K562 (cell line): ENCODE results near the gene TMEM11. TPM values are rescaled to one million over a fixed set of nuclear protein-coding genes. Genes with fewer than 3 reads are reported as not detected.

Experiments
- ATAC-seq: fragments of 200-7000 bp; cut with Tn5 transposase; 3 replicates; pipeline ENCODE4 v1.9.1; 2020; ENCODE audit warnings: moderate library complexity
- BruUV-seq: library from RNA; stranded (reverse); fragments of 400-500 nt; replicated peaks from 2 replicates; lab custom pipeline; 2021; lab: Mats Ljungman, UMichigan
- CTCF ChIA-PET: fragments of 300-600 bp; formaldehyde crosslinking; extraction: SDS; loops from one replicate; lab custom pipeline; 2021; ENCODE audit warnings: low intra/inter-chr PET ratio; lab: Yijun Ruan, JAX
- POLR2A ChIA-PET: fragments of 300-600, 350-650 bp; sonication (Branson Sonifier 250); formaldehyde crosslinking; extraction: SDS; loops from one replicate; lab custom pipeline; 2021; ENCODE audit warnings: antibody characterized with exemption, inconsistent platforms; lab: Yijun Ruan, JAX
- DNase-seq, 4 experiments: peaks; one replicate each; pipeline versions ENCODE4 v3.0.0 to v3.0.0-alpha.2; 2011 to 2018; ENCODE audit warnings: low spot score in 3 of 4, mixed read lengths in 3 of 4; ENCODE audit errors: extremely low read depth in 1 of 4
- FAIRE-seq: peaks from 2 replicates; lab custom pipeline; 2011; peaks lifted over from hg19 to GRCh38; lab: Jason Lieb, UNC
- H2AFZ ChIP-seq: 2 replicates; pipeline ENCODE4 v1.6.0; 2011; ENCODE audit warnings: low read depth, low read length, control low read depth, inconsistent platforms
- H3K27ac ChIP-seq: fragments of 200-600 bp; 3 replicates; pipeline ENCODE4 v1.8.0; 2011; ENCODE audit warnings: low read depth, mild to moderate bottlenecking, control low read depth, inconsistent platforms, low read length, moderate library complexity, mixed read lengths; ENCODE audit errors: extremely low read depth
- H3K27me3 ChIP-seq, 2 experiments: fragments of 300-600 bp in 1 of 2; 2 replicates in 1 of 2; 3 replicates in 1 of 2; pipeline versions ENCODE4 v1.6.0 to v1.8.0; 2011; ENCODE audit warnings: inconsistent platforms in 2 of 2, low read length in 2 of 2, mild to moderate bottlenecking in 1 of 2, mixed read lengths in 1 of 2, moderate library complexity in 1 of 2; ENCODE audit not compliant: control insufficient read depth in 2 of 2, insufficient read depth in 2 of 2
- H3K36me3 ChIP-seq: fragments of 300-600 bp; 3 replicates; pipeline ENCODE4 v1.8.0; 2011; ENCODE audit warnings: mild to moderate bottlenecking, low read length, inconsistent platforms; ENCODE audit not compliant: control insufficient read depth, insufficient read depth
- H3K4me1 ChIP-seq, 2 experiments: fragments of 200-600 bp in 1 of 2; replicated peaks in 1 of 2; 2 replicates in 1 of 2; 3 replicates in 1 of 2; pipeline versions ENCODE4 v1.5.1 to v1.8.0; 2011; ENCODE audit warnings: inconsistent platforms in 2 of 2, low read length in 2 of 2, mild to moderate bottlenecking in 1 of 2, mixed read lengths in 1 of 2, moderate library complexity in 1 of 2; ENCODE audit not compliant: control insufficient read depth in 2 of 2, insufficient read depth in 2 of 2
- H3K4me2 ChIP-seq: 2 replicates; pipeline ENCODE4 v1.6.1; 2011; ENCODE audit warnings: low read length, control low read depth, inconsistent platforms, mixed read lengths; ENCODE audit not compliant: insufficient read depth
- H3K4me3 ChIP-seq: fragments of 200-600 bp; sonication (generic), shearing (Covaris generic); 2 replicates; pipeline ENCODE4 v1.5.1; 2016; ENCODE audit warnings: control low read depth, inconsistent platforms
- H3K79me2 ChIP-seq: fragments of 200-600 bp; 3 replicates; pipeline ENCODE4 v1.8.0; 2011; ENCODE audit warnings: low read length, inconsistent platforms; ENCODE audit not compliant: control insufficient read depth, insufficient read depth
- H3K9ac ChIP-seq, 2 experiments: 2 replicates each; pipeline versions ENCODE4 v1.6.0 to v1.6.1; 2011; ENCODE audit warnings: low read depth in 2 of 2, low read length in 2 of 2, control low read depth in 1 of 2, inconsistent platforms in 1 of 2, mild to moderate bottlenecking in 1 of 2, mixed read lengths in 1 of 2; ENCODE audit not compliant: insufficient read depth in 1 of 2
- H3K9me1 ChIP-seq: one replicate; pipeline ENCODE4 v1.6.0; 2011; ENCODE audit warnings: inconsistent platforms, mild to moderate bottlenecking, low read length, moderate library complexity; ENCODE audit not compliant: control insufficient read depth, insufficient read depth
- H3K9me3 ChIP-seq: replicated peaks from 2 replicates; pipeline ENCODE4 v1.5.1; 2011; ENCODE audit warnings: low read depth, low read length, inconsistent platforms; ENCODE audit not compliant: control insufficient read depth, insufficient read depth
- H4K20me1 ChIP-seq: replicated peaks from 2 replicates; pipeline ENCODE4 v1.6.1; 2011; ENCODE audit warnings: low read length, inconsistent platforms, mixed read lengths; ENCODE audit not compliant: control insufficient read depth, insufficient read depth
- CBFA2T2 ChIP-seq: fragments of 450-650 bp; conservative IDR thresholded peaks from 2 replicates; pipeline ENCODE4 v1.6.1; 2017; ENCODE audit warnings: mild to moderate bottlenecking
- CEBPB ChIP-seq: fragments of 450-650 bp; IDR thresholded peaks from 2 replicates; pipeline ENCODE4 v1.6.1; 2016; ENCODE audit warnings: missing genetic modification characterization, missing compliant biosample characterization
- FOXM1 ChIP-seq, 2 experiments: fragments of 450-650 bp in 1 of 2; sonication (generic) in 1 of 2; formaldehyde crosslinking in 1 of 2; IDR thresholded peaks; 2 replicates each; pipeline versions ENCODE4 v1.6.1 to v1.9.0; 2017 to 2022; ENCODE audit warnings: low read depth in 2 of 2, mild to moderate bottlenecking in 2 of 2, missing genetic modification reagents in 1 of 2, moderate library complexity in 1 of 2
- MYNN ChIP-seq, 2 experiments: sonication (generic); formaldehyde crosslinking in 1 of 2; IDR thresholded peaks; 2 replicates each; pipeline versions ENCODE4 v1.5.0 to v1.6.1; 2016 to 2020; ENCODE audit warnings: antibody characterized with exemption in 1 of 2, missing genetic modification reagents in 1 of 2
- SETDB1 ChIP-seq: IDR thresholded peaks from one replicate; pipeline ENCODE4 v1.6.1; 2012; ENCODE audit warnings: low read length, control low read depth, inconsistent platforms
- TAL1 ChIP-seq: fragments of 450-650 bp; IDR thresholded peaks from 2 replicates; pipeline ENCODE4 v1.6.1; 2016; ENCODE audit warnings: mild to moderate bottlenecking
- ZNF354B ChIP-seq: fragments of 250-450 bp; sonication (Bioruptor Pico); IDR thresholded peaks from 2 replicates; pipeline ENCODE4 v1.4.0; 2020
- ZNF445 ChIP-seq: fragments of 250-450 bp; sonication (Bioruptor Pico); IDR thresholded peaks from 2 replicates; pipeline ENCODE4 v1.4.0; 2020; ENCODE audit warnings: low read depth, mild to moderate bottlenecking, moderate library complexity
- ZNF707 ChIP-seq: fragments of 250-450 bp; sonication (Bioruptor Pico); conservative IDR thresholded peaks from 2 replicates; pipeline ENCODE4 v1.8.0; 2022; ENCODE audit warnings: inconsistent platforms, mild to moderate bottlenecking, moderate library complexity
- WGBS: fragments of 100-300 bp; shearing (Covaris generic); methylation state at CpG from one replicate; pipeline ENCODE4 v1.1.6; 2016; ENCODE audit warnings: low coverage, mixed read lengths; ENCODE audit not compliant: insufficient coverage; ENCODE audit errors: missing lambda C conversion rate; 5-methylcytosine and 5-hydroxymethylcytosine counted together
- in situ Hi-C: fragments of 300-500 bp; cut with MboI; formaldehyde crosslinking; loops from 4 replicates; pipeline ENCODE4 v1.15.0; 2018; ENCODE audit warnings: inconsistent platforms, mixed read lengths
- intact Hi-C: fragments of 100-400 bp; cut with micrococcal nuclease; formaldehyde crosslinking; loops from 2 replicates; pipeline ENCODE4 v1.14.2; 2022
- polyA plus RNA-seq, 8 experiments: library from polyadenylated mRNA; depleted of rRNA in 4 of 8; stranded (reverse) in 5 of 8; unstranded in 3 of 8; fragments of >200 nt; fragmentation: Nextera tagmentation in 2 of 8; fragmentation: Illumina TruSeq in 1 of 8; extraction: Ambion mirVana in 2 of 8; extraction: Trizol in 1 of 8; gene quantifications; 2 replicates each; pipeline versions ENCODE4 v1.2.1 to v1.2.3, GENCODE V29; 2011 to 2014; ENCODE audit warnings: inconsistent platforms in 1 of 8, missing spikeins in 1 of 8
- total RNA-seq, 7 experiments: library from RNA; depleted of rRNA in 6 of 7; stranded (reverse); fragments of >200 nt in 6 of 7; fragmentation: Illumina TruSeq in 2 of 7; extraction: Trizol in 2 of 7; gene quantifications; 2 replicates each; pipeline versions ENCODE4 v1.2.1 to v1.2.3, GENCODE V29; 2011 to 2021; ENCODE audit warnings: low replicate concordance in 1 of 7
- TF ChIP-seq, protein P1 (sequence below): fragments of 450-650 bp; formaldehyde crosslinking; IDR thresholded peaks from 2 replicates; pipeline ENCODE4 v1.4.0; 2022; ENCODE audit warnings: missing genetic modification characterization
- TF ChIP-seq, protein P2 (sequence below): sonication (generic); formaldehyde crosslinking; IDR thresholded peaks from 2 replicates; pipeline ENCODE4 v1.4.0; 2020; ENCODE audit warnings: mild to moderate bottlenecking, missing genetic modification reagents

The TMEM11 gene
- total and polyA plus RNA-seq, 9 of the 15 experiments (the other 6 are each of a cell fraction or from before 2014, with no cell fraction given) = 12.0 to 40.7 (median 30.0) TPM

DNA sequence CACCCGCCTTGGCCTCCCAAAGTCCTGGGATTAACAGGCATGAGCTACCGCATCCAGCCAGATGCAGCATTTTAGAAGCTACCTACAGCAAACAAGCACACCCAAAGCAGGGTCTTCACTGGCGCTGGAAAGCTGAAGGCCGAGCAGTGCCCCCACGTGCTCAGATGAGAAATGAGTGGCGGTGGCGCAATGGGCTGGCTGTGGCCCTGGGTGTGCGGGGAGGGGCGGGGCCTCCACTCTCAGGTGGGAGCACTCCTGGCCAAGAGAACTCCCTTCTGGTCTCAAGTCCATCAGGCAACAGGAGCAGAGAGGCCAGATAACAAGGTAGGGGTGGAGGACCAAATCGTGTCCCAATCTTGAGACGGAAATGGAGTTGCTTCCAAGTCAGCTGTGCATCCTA lies 12.1 kb downstream of the TMEM11 start:
- Histone ChIP-seq H3K79me2 (peaks cover 81% of the 10 kb centered on the region), H3K36me3 (peaks cover 20% of the 10 kb centered on the region; the same call in 2 of the 3 replicates), H3K4me3 (no peak overlapping the region), H3K9me3 (no peaks in the 10 kb centered on the region), H4K20me1 (peaks cover 52% of the 10 kb centered on the region), H3K4me1 (peaks cover 0 to 32% of the 10 kb centered on the region in 2 experiments; a peak in 4 of 5 replicates), H3K9ac (no peak overlapping the region; a peak in 1 of 4 replicates), H2AFZ (no peak overlapping the region), H3K27ac (no peak overlapping the region), H3K27me3 (no peaks in the 10 kb centered on the region), H3K4me2 (no peak overlapping the region), H3K9me1 (peaks cover 9% of the 10 kb centered on the region)
- DNase-seq (no peak), FAIRE-seq (no peak), ATAC-seq (no peak)
- POLR2A ChIA-PET = interaction anchor here (1.0 to 3.1 kb wide), 2 partner anchors 10 to 15 kb away, joined by 3 to 22 read pairs; partner anchors contain the start of gene TMEM11
- CTCF ChIA-PET = no interaction called here
- in situ Hi-C loops = no loop called here
- 81% methylated on average over 4 of the region's 11 CpGs for WGBS
- intact Hi-C loops = no loop called here
- peak; percentile 8; the same call in 1 of the 2 replicates for TF ChIP-seq CEBPB (tag)
- TF ChIP-seq SETDB1 = no peak
- no TSS peak for BruUV-seq

DNA sequence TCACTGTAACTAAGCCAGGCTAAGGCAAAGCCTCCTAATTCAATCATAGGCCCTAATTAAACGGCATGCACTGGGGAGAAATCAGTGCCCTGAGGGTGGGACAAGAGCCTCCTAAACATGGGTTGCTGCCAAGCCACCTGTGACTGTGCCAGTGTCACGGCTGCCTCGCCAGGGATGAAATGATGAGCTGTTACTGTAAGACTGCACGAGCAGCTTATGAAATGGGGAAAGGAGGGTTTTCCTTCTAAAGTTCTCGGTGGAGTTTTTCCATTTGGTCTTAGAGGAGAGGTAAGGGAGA lies 12.7 kb downstream of the TMEM11 start:
- Histone ChIP-seq H3K27ac (no peak overlapping the region), H3K9me3 (no peaks in the 10 kb centered on the region), H4K20me1 (peaks cover 52% of the 10 kb centered on the region), H3K79me2 (peaks cover 75% of the 10 kb centered on the region), H3K4me1 (peaks cover 0 to 32% of the 10 kb centered on the region in 2 experiments; a peak in 4 of 5 replicates), H3K36me3 (peaks cover 22% of the 10 kb centered on the region; the same call in 2 of the 3 replicates), H3K27me3 (no peaks in the 10 kb centered on the region), H3K9ac (no peak overlapping the region), H3K4me2 (no peak overlapping the region), H2AFZ (no peak overlapping the region), H3K9me1 (peaks cover 9% of the 10 kb centered on the region), H3K4me3 (no peak overlapping the region)
- in situ Hi-C loops = no loop called here
- DNase-seq (no peak), ATAC-seq (no peak), FAIRE-seq (no peak)
- CTCF ChIA-PET = no interaction called here
- TF ChIP-seq ZNF445 (CRISPR knock-in tag) (no peak), CBFA2T2 (no peak), MYNN (IDR thresholded peaks at IDR 0.05) (no peak), MYNN (CRISPR knock-in tag; IDR thresholded peaks at IDR 0.05) (no peak), ZNF707 (CRISPR knock-in tag) (no peak), FOXM1 (IDR thresholded peaks at IDR 0.05; ENCODE audit: low read depth) (no peak), FOXM1 (CRISPR knock-in tag; IDR thresholded peaks at IDR 0.05; ENCODE audit: low read depth) (no peak), ZNF354B (CRISPR knock-in tag) (no peak), TAL1 (no peak)
- TF ChIP-seq, protein P1, sequence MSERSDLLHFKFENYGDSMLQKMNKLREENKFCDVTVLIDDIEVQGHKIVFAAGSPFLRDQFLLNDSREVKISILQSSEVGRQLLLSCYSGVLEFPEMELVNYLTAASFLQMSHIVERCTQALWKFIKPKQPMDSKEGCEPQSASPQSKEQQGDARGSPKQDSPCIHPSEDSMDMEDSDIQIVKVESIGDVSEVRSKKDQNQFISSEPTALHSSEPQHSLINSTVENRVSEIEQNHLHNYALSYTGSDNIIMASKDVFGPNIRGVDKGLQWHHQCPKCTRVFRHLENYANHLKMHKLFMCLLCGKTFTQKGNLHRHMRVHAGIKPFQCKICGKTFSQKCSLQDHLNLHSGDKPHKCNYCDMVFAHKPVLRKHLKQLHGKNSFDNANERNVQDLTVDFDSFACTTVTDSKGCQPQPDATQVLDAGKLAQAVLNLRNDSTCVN (CRISPR knock-in tag) = no peak
- TF ChIP-seq, protein P2, sequence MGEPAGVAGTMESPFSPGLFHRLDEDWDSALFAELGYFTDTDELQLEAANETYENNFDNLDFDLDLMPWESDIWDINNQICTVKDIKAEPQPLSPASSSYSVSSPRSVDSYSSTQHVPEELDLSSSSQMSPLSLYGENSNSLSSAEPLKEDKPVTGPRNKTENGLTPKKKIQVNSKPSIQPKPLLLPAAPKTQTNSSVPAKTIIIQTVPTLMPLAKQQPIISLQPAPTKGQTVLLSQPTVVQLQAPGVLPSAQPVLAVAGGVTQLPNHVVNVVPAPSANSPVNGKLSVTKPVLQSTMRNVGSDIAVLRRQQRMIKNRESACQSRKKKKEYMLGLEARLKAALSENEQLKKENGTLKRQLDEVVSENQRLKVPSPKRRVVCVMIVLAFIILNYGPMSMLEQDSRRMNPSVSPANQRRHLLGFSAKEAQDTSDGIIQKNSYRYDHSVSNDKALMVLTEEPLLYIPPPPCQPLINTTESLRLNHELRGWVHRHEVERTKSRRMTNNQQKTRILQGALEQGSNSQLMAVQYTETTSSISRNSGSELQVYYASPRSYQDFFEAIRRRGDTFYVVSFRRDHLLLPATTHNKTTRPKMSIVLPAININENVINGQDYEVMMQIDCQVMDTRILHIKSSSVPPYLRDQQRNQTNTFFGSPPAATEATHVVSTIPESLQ (CRISPR knock-in tag) = no peak
- 88% methylated on average over 5 of the region's 5 CpGs for WGBS
- intact Hi-C loops = no loop called here
- BruUV-seq = no TSS peak
- POLR2A ChIA-PET = interaction anchor here (1.0 to 3.1 kb wide), 2 partner anchors 11 to 15 kb away, joined by 3 to 22 read pairs; partner anchors contain the start of gene TMEM11
